Neuronal stem cell (in vitro differentiated cells): Measurements from ENCODE around the gene PRKCE.

ENCODE experiments used
- DNase-seq: peaks from one replicate; pipeline ENCODE4 v3.0.0-alpha.2; 2013; ENCODE audit warnings: low spot score
- H2AFZ ChIP-seq: one replicate; pipeline ENCODE4 v1.6.1; 2013; ENCODE audit warnings: mild to moderate bottlenecking, low read length, inconsistent platforms
- H2AK5ac ChIP-seq: 2 replicates; pipeline ENCODE4 v1.6.1; 2013; ENCODE audit warnings: low read depth, mild to moderate bottlenecking, inconsistent platforms, low read length, moderate library complexity, mixed read lengths
- H2BK120ac ChIP-seq: 2 replicates; pipeline ENCODE4 v1.6.1; 2013; ENCODE audit warnings: low read depth, mild to moderate bottlenecking, inconsistent platforms, low read length, moderate library complexity, mixed read lengths
- H2BK12ac ChIP-seq: one replicate; pipeline ENCODE4 v1.6.1; 2013; ENCODE audit warnings: low read length, inconsistent platforms
- H2BK15ac ChIP-seq: 2 replicates; pipeline ENCODE4 v1.6.1; 2013; ENCODE audit warnings: mild to moderate bottlenecking, low read length, inconsistent platforms, mixed read lengths
- H2BK5ac ChIP-seq: one replicate; pipeline ENCODE4 v1.6.1; 2013; ENCODE audit warnings: inconsistent platforms, mild to moderate bottlenecking, low read length, moderate library complexity
- H3K14ac ChIP-seq: one replicate; pipeline ENCODE4 v1.6.1; 2013; ENCODE audit warnings: low read length, inconsistent platforms
- H3K18ac ChIP-seq: 2 replicates; pipeline ENCODE4 v1.6.1; 2013; ENCODE audit warnings: low read length, inconsistent platforms
- H3K23ac ChIP-seq: 2 replicates; pipeline ENCODE4 v1.6.1; 2013; ENCODE audit warnings: low read depth, mild to moderate bottlenecking, mixed read lengths, low read length, inconsistent platforms; ENCODE audit not compliant: poor library complexity
- H3K27ac ChIP-seq: replicated peaks from 3 replicates; pipeline ENCODE4 v1.5.1; 2013; ENCODE audit warnings: low read length, inconsistent platforms
- H3K27me3 ChIP-seq, 3 experiments: 2 replicates each; pipeline ENCODE4 v1.6.1; 2013; ENCODE audit warnings: low read length in 3 of 3, mild to moderate bottlenecking in 2 of 3, inconsistent platforms in 1 of 3, low read depth in 1 of 3, mixed read lengths in 1 of 3, moderate library complexity in 1 of 3; ENCODE audit not compliant: control insufficient read depth in 3 of 3, insufficient read depth in 3 of 3
- H3K36me3 ChIP-seq, 2 donors: replicated peaks in 1 of 2; 2 replicates each; pipeline ENCODE4 v1.6.1; 2013; ENCODE audit warnings: low read length in 2 of 2; ENCODE audit not compliant: control insufficient read depth in 2 of 2, insufficient read depth in 2 of 2
- H3K4ac ChIP-seq: 2 replicates; pipeline ENCODE4 v1.6.1; 2013; ENCODE audit warnings: inconsistent platforms, mild to moderate bottlenecking, low read length, moderate library complexity
- H3K4me1 ChIP-seq, 2 donors: 1 replicate in 1 of 2; 2 replicates in 1 of 2; pipeline ENCODE4 v1.6.1; 2013; ENCODE audit warnings: low read length in 2 of 2, low read depth in 1 of 2; ENCODE audit not compliant: control insufficient read depth in 2 of 2, insufficient read depth in 1 of 2
- H3K4me2 ChIP-seq: one replicate; pipeline ENCODE4 v1.6.1; 2013; ENCODE audit warnings: mild to moderate bottlenecking, low read length, inconsistent platforms; ENCODE audit not compliant: insufficient read depth, poor library complexity, severe bottlenecking
- H3K4me3 ChIP-seq, 2 donors: 2 replicates each; pipeline ENCODE4 v1.5.1; 2013; ENCODE audit warnings: low read length in 2 of 2, mild to moderate bottlenecking in 2 of 2, inconsistent platforms in 1 of 2, moderate library complexity in 1 of 2
- H3K79me1 ChIP-seq: one replicate; pipeline ENCODE4 v1.6.1; 2013; ENCODE audit warnings: low read depth, mild to moderate bottlenecking, inconsistent platforms, low read length, moderate library complexity
- H3K9ac ChIP-seq: one replicate; pipeline ENCODE4 v1.6.1; 2013; ENCODE audit warnings: mild to moderate bottlenecking, low read depth, low read length, inconsistent platforms; ENCODE audit not compliant: poor library complexity
- H3K9me3 ChIP-seq, 2 donors: replicated peaks in 1 of 2; 2 replicates each; pipeline versions ENCODE3 to v1.6.1; 2013; ENCODE audit warnings: low read length in 2 of 2, mild to moderate bottlenecking in 2 of 2, inconsistent platforms in 1 of 2, low read depth in 1 of 2, mixed read lengths in 1 of 2, moderate library complexity in 1 of 2; ENCODE audit not compliant: control insufficient read depth in 2 of 2, insufficient read depth in 1 of 2
- H4K8ac ChIP-seq: one replicate; pipeline ENCODE4 v1.6.1; 2013; ENCODE audit warnings: low read depth, mild to moderate bottlenecking, inconsistent platforms, low read length, moderate library complexity
- H4K91ac ChIP-seq: one replicate; pipeline ENCODE4 v1.6.1; 2013; ENCODE audit warnings: low read length, low read depth, mild to moderate bottlenecking, inconsistent platforms; ENCODE audit not compliant: poor library complexity
- WGBS, 2 donors: extraction: QIAGEN DNeasy Blood & Tissue Kit; methylation state at CpG; one replicate each; pipeline ENCODE4 v1.1.7; 2013; ENCODE audit warnings: missing lambda C conversion rate in 2 of 2, mixed read lengths in 1 of 2; ENCODE audit not compliant: insufficient read length in 2 of 2, insufficient replicate concordance in 1 of 2; ENCODE audit errors: extremely low coverage in 2 of 2; 5-methylcytosine and 5-hydroxymethylcytosine counted together

PRKCE gene

DNA sequence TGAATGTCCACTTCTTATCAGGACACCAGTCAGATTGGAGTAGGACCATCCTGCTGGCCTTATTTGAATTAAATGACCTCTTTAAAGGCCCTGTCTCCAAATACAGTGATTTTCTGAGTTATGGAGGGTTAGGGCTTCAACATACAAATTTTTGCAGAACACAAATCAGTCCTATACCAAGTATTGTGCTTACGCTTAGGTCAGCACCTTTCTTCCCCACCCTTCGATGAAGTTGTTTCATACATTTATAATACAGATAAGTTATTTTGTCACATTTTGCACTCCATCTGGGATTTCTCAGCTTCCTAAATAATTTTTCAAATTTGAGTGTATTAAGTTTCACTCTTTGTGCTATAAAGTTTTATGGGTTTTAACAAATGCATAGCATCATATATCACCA, 455.2 kb downstream of the PRKCE start:
- H4K91ac ChIP-seq: no peak overlapping the region
- no peak overlapping the region for H2BK5ac ChIP-seq
- no peak overlapping the region for H3K4me2 ChIP-seq
- H3K23ac ChIP-seq: no peak overlapping the region
- H3K4me1 ChIP-seq: no peaks in the 10 kb centered on the region
- H2BK120ac ChIP-seq: no peak overlapping the region
- H3K4me3 ChIP-seq: no peak overlapping the region
- H2BK12ac ChIP-seq: no peak overlapping the region
- H3K9ac ChIP-seq: no peak overlapping the region
- H3K79me1 ChIP-seq: no peaks in the 10 kb centered on the region
- DNase-seq: no peak
- no peak overlapping the region for H3K27ac ChIP-seq
- H3K36me3 ChIP-seq: no peaks in the 10 kb centered on the region
- H3K14ac ChIP-seq: no peak overlapping the region
- no peak overlapping the region for H4K8ac ChIP-seq
- peaks cover 0 to 13% of the 10 kb centered on the region in 2 donors for H3K9me3 ChIP-seq
- H2AFZ ChIP-seq: no peak overlapping the region
- no peak overlapping the region for H2BK15ac ChIP-seq
- H2AK5ac ChIP-seq: no peak overlapping the region
- H3K4ac ChIP-seq: no peak overlapping the region
- H3K18ac ChIP-seq: no peak overlapping the region
- WGBS, 2 donors: no CpG with 5 or more reads among the region's 2 CpGs
- H3K27me3 ChIP-seq: no peaks in the 10 kb centered on the region

DNA sequence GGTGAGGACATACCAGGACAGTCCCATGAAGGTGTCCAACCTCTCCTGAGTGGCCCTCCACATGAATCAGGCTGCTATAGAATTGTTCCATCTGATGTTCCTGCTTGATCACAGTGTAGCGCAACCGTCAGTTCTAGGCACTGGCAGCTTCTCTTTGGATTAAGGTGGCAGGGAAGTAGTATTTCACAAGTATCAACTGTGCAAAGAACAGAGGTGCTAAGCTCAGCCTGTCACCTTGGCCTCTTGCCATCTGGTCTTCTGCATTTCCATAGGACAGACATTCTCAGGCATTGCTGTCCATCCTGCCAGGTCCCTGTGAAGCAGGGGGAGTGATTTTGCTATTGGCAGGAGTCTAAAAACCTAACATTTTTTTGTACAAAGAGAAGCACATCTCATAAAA, 463.5 kb downstream of the PRKCE start:
- Histone ChIP-seq H2BK15ac (no peak overlapping the region), H3K9ac (no peak overlapping the region), H3K23ac (no peak overlapping the region), H3K27me3 (no peaks in the 10 kb centered on the region), H3K14ac (no peak overlapping the region), H3K4me2 (no peak overlapping the region), H2AK5ac (no peak overlapping the region), H3K79me1 (no peaks in the 10 kb centered on the region), H4K91ac (no peak overlapping the region), H3K36me3 (no peaks in the 10 kb centered on the region), H2BK120ac (no peak overlapping the region), H3K9me3 (peaks cover 0 to 4% of the 10 kb centered on the region in 2 donors), H4K8ac (no peak overlapping the region), H3K4ac (no peak overlapping the region), H3K4me1 (no peaks in the 10 kb centered on the region), H2BK12ac (no peak overlapping the region), H2BK5ac (no peak overlapping the region), H2AFZ (no peak overlapping the region), H3K27ac (no peak overlapping the region), H3K18ac (no peak overlapping the region), H3K4me3 (no peak overlapping the region)
- DNase-seq: no peak
- no CpG with 5 or more reads among the region's 2 CpGs for WGBS, 2 donors

DNA sequence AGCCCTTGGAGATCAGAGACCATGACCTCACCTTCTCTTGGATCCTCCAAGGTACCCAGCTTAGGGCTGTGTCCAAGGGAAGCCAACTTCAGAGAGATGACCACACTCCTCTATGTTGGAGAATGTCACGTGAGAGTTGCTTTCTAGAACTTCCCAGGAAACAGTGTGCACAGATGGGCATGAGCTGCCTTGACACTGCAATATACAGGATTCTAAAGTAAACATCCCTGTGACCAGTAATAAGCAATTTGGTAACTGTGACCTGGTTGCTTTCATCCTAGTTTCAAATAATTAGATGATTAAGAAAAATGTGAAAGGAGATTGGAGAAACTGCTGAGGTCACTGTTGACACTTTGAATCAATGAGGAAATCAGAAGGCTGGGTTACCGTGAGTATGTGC, 464.7 kb downstream of the PRKCE start:
- Histone ChIP-seq H3K18ac (no peak overlapping the region), H4K8ac (no peak overlapping the region), H2BK5ac (no peak overlapping the region), H3K4me2 (no peak overlapping the region), H4K91ac (no peak overlapping the region), H3K14ac (no peak overlapping the region), H3K27me3 (no peaks in the 10 kb centered on the region), H2AK5ac (no peak overlapping the region), H3K79me1 (no peaks in the 10 kb centered on the region), H3K4me3 (no peak overlapping the region), H2AFZ (no peak overlapping the region), H3K36me3 (no peaks in the 10 kb centered on the region), H2BK120ac (no peak overlapping the region), H3K9ac (no peak overlapping the region), H2BK15ac (no peak overlapping the region), H3K27ac (no peak overlapping the region), H3K23ac (no peak overlapping the region), H3K4ac (no peak overlapping the region), H3K4me1 (no peaks in the 10 kb centered on the region), H3K9me3 (peaks cover 0 to 4% of the 10 kb centered on the region in 2 donors), H2BK12ac (no peak overlapping the region)
- WGBS, 2 donors: no CpG with 5 or more reads among the region's 2 CpGs
- no peak for DNase-seq

DNA sequence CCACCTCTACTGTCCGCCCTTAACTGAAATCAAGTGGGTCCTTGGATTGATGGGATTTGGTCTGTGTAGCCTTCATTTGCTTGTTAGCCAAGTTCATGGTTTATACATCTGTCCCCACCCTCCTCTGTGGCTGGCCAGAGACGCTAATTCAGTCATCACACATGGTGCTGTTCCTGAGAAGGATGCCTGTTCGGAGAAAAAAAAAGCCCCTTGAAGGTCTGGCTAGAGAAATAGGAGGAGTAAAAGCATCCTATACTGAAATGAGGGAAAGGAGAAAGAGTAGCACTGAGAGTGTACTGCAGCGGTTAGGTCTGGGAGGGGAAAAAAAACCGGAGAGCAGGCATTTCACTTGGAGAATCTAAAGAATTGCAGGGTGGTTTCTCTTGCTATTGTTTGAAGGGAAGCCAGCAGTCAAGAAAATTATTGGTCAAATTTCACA, 465.1 kb downstream of the PRKCE start:
- Histone ChIP-seq H2BK5ac (no peak overlapping the region), H3K4ac (no peak overlapping the region), H2AK5ac (no peak overlapping the region), H3K9me3 (peaks cover 0 to 4% of the 10 kb centered on the region in 2 donors), H3K36me3 (no peaks in the 10 kb centered on the region), H3K14ac (no peak overlapping the region), H3K23ac (no peak overlapping the region), H2BK120ac (no peak overlapping the region), H3K27me3 (no peaks in the 10 kb centered on the region), H3K79me1 (no peaks in the 10 kb centered on the region), H4K91ac (no peak overlapping the region), H2AFZ (no peak overlapping the region), H3K4me2 (no peak overlapping the region), H3K27ac (no peak overlapping the region), H3K4me3 (no peak overlapping the region), H2BK15ac (no peak overlapping the region), H3K4me1 (no peaks in the 10 kb centered on the region), H4K8ac (no peak overlapping the region), H2BK12ac (no peak overlapping the region), H3K18ac (no peak overlapping the region), H3K9ac (no peak overlapping the region)
- no peak for DNase-seq
- WGBS, 2 donors: no CpG with 5 or more reads among the region's 5 CpGs
